Subcutaneous adipose tissue (tissue), 4 donors: ENCODE measurements around the gene LRRC4C. TPM values are rescaled to one million over a fixed set of nuclear protein-coding genes. Genes with fewer than 3 reads are reported as not detected.

Source experiments
- CTCF ChIP-seq: fragments of 450-650 bp; IDR thresholded peaks from one replicate; pipeline ENCODE4 v1.5.1; 2016; ENCODE audit warnings: low read depth, mild to moderate bottlenecking, control low read depth, antibody characterized with exemption, moderate library complexity
- total RNA-seq, 4 donors: library from RNA; depleted of rRNA; stranded (reverse); fragments of >200 nt; gene quantifications; one replicate each; pipeline ENCODE4 v1.1.0, GENCODE V29; 2016

Gene LRRC4C
- total RNA-seq, 4 donors from 2014 or later: 0.16 to 1.3 (median 1.0) TPM; not detected in 1

- TF ChIP-seq CTCF: no peak
Measured at GRCh38 chr11:40388097-40388818, 1071.2 kb downstream of the LRRC4C start.

GRCh38 chr11:40387240-40387980 is 1072.0 kb downstream of the LRRC4C start:
- TF ChIP-seq CTCF: no peak

- TF ChIP-seq CTCF: no peak
Measured at GRCh38 chr11:40384991-40385390, 1074.5 kb downstream of the LRRC4C start.

GRCh38 chr11:40381481-40381880 is 1078.0 kb downstream of the LRRC4C start:
- TF ChIP-seq CTCF: no peak

- TF ChIP-seq CTCF: no peak
Measured at GRCh38 chr11:40380835-40381234, 1078.6 kb downstream of the LRRC4C start.

- TF ChIP-seq CTCF: no peak
Measured at GRCh38 chr11:40376331-40376730, 1083.1 kb downstream of the LRRC4C start.

GRCh38 chr11:40370821-40371616 is 1088.4 kb downstream of the LRRC4C start:
- no peak for TF ChIP-seq CTCF
